Fibroblast of pulmonary artery (primary cell): ENCODE results near the gene RBM33.
"Not testable (repeated sequence)": the region's sequence is repeated elsewhere in the genome, so short reads cannot be mapped to it uniquely, and the experiment has no call there.

ENCODE experiments used
- DNase-seq: peaks from one replicate; pipeline ENCODE4 v3.0.0-alpha.2; 2010; ENCODE audit warnings: low read depth
- H3K4me3 ChIP-seq: replicated peaks from 2 replicates; pipeline ENCODE4 v1.5.1; 2011; ENCODE audit warnings: low read depth, mild to moderate bottlenecking, control low read depth, low read length, moderate library complexity
- CTCF ChIP-seq: IDR thresholded peaks from 2 replicates; pipeline ENCODE4 v1.5.1; 2011; ENCODE audit warnings: mild to moderate bottlenecking, control low read depth, low read length, inconsistent platforms; ENCODE audit errors: missing control alignments

Gene RBM33

GRCh38 chr7:155681663-155682062, 37.2 kb downstream of the RBM33 start:
- no peak overlapping the region for H3K4me3 ChIP-seq
- DNase-seq = no peak
- no peak for TF ChIP-seq CTCF

DNA sequence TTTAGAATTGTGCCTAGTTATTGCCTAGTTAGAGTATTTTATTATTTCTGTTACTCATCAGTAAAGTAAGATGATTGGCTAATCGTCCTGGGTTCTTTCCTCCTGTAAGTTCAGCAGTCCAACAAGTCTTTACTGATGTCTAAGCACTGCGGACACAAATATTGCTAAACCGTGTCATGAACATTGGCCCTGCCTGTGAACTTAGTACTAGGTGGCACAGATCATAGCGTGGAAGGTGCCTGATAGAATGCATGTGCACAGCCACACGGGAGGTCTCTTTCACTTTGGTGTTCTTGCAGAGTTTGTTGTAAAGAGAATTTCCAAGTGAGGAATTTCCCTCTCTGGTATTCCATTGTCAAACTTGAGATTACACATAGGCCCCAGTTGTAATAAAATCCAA, 38.0 kb downstream of the RBM33 start:
- no peak overlapping the region for H3K4me3 ChIP-seq
- no peak for TF ChIP-seq CTCF
- DNase-seq = no peak

- no peak for DNase-seq
- no peak overlapping the region for H3K4me3 ChIP-seq
- no peak for TF ChIP-seq CTCF
Measured at GRCh38 chr7:155683098-155683497, 38.6 kb downstream of the RBM33 start.

DNA sequence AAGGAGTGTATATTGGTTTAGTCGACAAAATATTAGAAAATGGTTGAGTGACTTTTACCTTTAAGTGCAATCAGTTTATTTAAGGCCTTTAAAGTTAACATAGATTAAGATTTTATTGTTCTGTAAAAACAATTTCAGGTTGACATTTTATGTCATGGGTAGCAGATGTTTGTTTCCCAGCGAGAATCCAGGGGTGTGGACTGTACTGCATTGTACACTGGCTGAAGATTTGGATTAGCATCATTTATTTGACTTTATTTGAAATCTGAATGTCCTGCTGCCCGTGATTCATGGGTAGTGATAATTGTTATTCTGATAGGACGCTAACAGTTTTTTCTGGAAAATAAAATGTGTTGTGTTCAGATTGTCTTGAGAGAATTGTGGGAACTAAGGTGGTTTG, 39.3 kb downstream of the RBM33 start:
- DNase-seq = no peak
- H3K4me3 ChIP-seq = no peak overlapping the region
- TF ChIP-seq CTCF = no peak

DNA sequence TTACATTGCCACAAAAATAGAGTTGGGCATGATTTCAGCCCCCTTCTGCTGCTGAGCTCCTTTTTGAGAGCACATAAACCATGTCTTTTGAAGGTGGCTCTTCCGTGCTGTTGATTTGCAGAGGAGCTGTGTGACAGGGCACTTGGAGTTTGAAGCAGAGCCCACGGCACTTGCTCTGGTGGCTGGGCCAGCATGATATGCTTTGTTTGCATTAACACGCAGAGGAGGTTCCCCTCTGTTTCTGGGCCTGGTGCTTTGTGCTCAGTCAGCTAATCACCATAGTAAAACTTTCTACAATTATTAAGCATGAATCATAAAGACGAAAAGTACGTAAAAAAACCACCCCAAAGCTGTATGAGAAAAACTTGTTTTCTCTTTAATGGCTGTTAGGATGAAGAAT, 40.1 kb downstream of the RBM33 start:
- H3K4me3 ChIP-seq = no peak overlapping the region
- DNase-seq = no peak
- no peak for TF ChIP-seq CTCF

- H3K4me3 ChIP-seq = no peak overlapping the region
- DNase-seq = no peak
- TF ChIP-seq CTCF = no peak
Measured at GRCh38 chr7:155685070-155685790, 40.8 kb downstream of the RBM33 start.

- DNase-seq = no peak
- H3K4me3 ChIP-seq = no peak overlapping the region
- no peak for TF ChIP-seq CTCF
Measured at GRCh38 chr7:155685791-155686160, 41.3 kb downstream of the RBM33 start.

- H3K4me3 ChIP-seq, DNase-seq: not testable (repeated sequence)
Measured at GRCh38 chr7:155686620-155687324, 42.3 kb downstream of the RBM33 start.

- DNase-seq, H3K4me3 ChIP-seq: not testable (repeated sequence)
Measured at GRCh38 chr7:155688237-155688636, 43.8 kb downstream of the RBM33 start.

GRCh38 chr7:155690655-155691054, 46.2 kb downstream of the RBM33 start:
- H3K4me3 ChIP-seq, DNase-seq: not testable (repeated sequence)
